DMS153 treated with DMSO at 0.1 percent for 48 hours (cell line): ENCODE data around the gene INPP4A.
A peak's percentile ranks its signal among the peaks of the same experiment; 100 is the strongest.

Source experiments
- DNase-seq: peaks from one replicate; lab custom pipeline; 2025; ENCODE audit not compliant: unreplicated experiment; lab: John Stamatoyannopoulos, UW

INPP4A gene

DNA sequence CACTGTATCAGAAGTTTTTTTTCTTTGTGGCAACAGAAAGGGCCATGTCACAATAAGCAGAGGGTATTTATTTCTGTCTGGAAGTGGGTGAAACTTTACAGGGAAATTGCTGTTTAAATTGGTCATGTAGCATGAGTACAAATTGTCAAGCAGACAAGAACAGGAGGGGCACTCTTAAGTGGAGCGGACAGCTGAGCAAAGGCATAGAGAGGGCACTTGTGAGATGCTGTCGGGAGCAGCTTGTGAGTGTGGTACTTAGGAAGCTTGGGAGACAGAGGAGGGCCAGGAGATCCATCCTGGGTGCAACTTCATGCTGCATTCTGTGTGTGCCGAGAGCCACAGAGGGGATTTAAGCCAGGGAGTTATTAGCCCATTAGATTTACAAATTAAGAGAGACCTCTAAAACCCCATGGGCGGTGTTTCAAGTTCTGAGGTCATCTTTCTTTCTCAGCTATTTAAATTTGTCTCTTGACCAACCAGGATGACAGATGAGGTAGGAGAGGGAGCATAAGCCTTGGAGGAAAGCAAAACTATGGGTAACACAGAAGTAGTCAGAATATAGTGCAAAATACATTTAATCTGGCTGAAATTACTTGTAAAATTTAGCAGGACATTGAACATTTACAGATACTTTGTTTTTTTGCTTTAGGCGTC lies 30.4 kb downstream of the INPP4A start:
- no peak for DNase-seq

DNA sequence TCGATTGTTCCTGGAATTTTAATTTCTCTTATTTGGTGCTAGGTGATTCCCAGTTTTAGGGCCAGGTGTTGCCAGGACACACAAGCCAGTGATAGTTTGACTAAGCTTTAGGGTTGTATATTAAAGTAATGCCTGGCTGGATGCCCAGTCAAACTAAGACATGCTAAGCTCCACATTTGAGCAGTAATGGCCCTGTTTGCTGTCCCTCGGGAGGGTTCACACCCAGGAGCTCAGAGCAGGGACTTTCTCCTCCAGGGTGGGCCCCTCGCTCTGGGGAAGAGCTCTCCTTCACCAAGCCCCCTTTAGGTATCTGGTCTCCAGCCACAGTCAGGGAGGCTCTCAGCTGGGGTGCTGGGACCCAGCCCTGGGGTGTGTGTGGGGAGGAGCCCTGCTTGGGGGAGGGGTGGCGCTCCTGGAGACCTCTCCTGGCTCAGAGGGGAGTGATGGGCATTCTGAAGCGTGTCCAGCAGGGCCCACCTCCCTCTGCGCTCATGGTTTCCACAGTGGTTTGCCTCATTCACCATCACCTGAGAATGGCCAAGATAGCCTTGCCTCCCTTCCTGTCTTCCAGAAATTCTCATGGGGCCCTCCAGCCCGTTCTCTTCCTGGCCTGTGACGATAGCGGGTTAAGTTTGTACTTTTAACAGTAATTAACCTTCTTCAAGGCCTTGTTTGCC lies 31.7 kb downstream of the INPP4A start:
- DNase-seq, result peak; percentile 63

GRCh38 chr2:98477036-98477435 lies 32.4 kb downstream of the INPP4A start:
- DNase-seq, result no peak

DNA sequence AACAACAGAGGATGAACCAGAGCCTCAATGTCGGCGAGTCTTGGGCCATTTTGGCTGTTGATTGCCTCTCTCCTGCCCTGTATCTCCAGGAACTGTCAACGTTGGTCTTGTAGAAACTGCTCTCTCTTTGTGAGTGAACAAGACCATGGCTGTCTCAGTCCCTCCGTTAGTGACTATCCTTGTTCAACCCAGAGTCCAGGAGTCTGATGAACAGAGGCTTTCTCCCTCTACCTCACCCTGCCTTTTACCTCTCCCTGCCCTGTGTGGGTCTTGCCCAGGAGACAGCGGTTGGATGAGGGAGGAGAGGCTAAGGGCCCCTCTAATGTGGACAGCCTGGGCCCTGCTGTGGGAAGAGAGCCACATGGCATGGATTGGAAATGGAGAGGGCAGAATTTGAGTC lies 32.8 kb downstream of the INPP4A start:
- no peak for DNase-seq

DNA sequence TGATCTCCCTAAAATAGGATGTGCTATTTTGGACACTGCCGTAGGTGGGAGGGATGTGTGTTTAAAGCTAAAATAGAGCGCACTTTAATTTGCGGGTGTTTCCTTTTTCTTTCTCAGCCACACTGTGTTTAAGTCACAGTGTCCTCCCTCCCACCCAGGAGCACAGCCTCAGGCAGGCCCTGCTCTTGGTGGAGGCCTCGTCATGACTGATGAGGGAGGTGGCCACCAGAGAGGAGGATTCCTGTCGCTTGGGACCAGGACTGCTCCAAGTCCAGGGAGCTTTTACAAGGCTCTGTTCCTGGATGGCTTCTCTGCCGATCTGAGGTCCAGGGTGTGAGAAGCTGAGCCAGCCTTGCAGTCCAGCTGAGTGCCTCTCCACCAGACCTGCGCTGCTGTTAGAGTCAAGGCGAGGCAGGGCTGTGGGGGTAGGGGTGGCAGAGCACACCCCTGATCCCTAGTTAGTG lies 33.5 kb downstream of the INPP4A start:
- DNase-seq, result no peak

GRCh38 chr2:98478907-98479306 lies 34.2 kb downstream of the INPP4A start:
- DNase-seq, result no peak

DNA sequence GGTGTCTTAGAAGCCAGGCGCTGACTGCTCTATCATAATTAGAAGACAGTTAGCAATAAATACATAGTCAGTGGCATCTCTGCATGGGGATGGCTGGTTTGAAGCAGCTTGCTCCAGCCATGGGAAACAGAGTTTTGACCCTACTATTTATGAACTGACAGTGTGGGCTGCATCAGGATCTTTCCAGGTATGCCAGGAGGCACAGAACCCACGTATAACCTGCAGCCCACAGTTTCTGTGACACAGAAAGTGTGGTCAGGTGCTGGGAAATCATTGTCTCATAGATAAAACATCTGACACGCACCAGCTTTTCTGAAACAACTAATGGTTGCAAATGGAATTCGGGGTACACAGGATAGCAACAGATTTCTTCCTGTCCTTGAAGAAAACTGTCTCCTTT lies 34.7 kb downstream of the INPP4A start:
- no peak for DNase-seq

GRCh38 chr2:98479959-98480524 lies 35.4 kb downstream of the INPP4A start:
- peak; percentile 61 for DNase-seq

DNA sequence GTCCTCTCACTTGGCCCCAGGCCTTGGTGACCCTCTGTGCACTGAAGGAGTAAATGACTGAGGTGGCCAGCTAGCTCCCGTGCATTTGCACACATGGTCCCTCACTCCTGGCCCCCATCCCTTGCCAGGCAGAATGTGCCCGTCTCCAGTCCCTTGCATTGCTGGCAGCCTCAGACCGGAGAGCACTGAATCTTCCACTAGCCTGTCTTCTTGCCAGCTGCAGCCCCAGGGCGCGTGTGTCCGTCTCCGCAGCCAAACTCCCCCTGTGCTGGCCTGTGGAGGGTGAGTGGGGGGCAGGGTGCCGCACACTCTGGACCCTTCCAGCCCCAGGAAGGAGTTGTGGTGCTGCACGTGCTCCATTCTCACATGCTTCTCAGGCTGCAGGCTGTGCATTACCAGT lies 35.9 kb downstream of the INPP4A start:
- no peak for DNase-seq

DNA sequence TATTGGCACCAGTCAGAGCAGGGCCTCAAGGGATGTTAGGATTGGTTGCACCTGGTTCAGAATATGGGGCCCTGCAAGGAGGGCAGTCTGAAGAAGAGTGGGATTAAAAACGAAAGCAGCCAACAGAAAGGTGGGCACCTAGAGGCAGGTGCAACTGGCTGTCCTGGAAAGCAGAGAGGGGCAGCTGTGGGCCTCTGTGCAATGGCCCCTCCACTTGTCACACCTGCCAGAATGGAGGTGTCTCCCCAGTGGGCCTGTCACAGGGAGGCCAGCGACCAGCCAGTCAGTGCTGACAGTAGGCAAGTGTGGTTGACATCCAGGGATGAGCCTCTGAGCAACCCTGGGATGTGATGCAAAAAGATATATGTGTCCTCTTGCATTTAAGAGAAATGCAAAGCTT lies 37.7 kb downstream of the INPP4A start:
- DNase-seq, result no peak

DNA sequence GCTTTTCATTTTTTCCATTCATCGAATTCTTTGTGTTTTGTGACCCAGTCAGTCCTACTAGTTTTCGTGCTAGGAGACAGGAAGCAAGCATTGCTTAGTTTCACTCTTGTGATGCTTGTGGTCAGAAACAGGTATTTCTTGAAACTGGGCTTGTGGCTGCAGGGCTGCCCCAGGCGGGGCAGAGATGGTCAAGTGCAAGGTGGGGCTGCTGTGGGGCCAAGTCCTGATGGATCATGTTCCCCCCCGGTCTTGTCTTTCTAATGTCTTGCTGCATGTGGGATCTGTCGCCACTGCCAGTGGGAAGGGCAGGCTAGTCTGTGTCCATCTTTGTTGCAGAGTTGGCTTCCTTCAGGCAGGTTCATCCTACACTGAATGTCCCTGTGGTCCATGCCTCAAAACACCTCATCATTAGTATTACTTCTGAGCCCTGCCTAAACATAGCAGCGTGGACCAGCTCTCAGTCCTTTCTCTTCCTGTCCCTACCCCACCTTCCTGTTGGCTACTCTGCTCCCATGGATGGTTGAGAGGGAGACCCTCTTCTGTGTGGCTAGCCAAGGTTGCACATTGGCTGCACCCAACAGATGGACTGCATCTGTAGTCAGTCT lies 38.7 kb downstream of the INPP4A start:
- DNase-seq, result no peak

DNA sequence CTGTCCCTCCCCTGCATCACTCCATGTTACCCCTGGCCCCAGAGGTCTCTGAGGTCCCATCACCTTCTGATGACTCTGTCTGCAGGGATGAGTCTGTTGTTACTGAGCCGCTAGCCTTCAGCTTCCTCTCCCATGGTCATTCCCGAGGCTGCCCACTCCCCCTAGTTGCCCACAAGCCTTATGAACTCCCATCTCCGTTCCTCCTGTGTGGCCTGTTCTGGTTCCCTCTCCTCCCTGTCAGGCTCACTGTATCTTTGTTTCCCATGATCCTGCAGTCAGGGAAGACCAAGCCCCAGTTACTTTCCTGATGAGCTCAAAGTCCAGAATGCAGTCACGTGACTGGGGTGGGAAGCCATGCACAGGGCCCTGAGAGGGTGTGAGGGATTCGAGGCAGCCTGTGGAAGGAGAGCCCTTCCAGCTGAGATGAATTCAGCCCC lies 39.5 kb downstream of the INPP4A start:
- DNase-seq, result no peak

GRCh38 chr2:98484652-98485452 lies 40.2 kb downstream of the INPP4A start:
- no peak for DNase-seq

DNA sequence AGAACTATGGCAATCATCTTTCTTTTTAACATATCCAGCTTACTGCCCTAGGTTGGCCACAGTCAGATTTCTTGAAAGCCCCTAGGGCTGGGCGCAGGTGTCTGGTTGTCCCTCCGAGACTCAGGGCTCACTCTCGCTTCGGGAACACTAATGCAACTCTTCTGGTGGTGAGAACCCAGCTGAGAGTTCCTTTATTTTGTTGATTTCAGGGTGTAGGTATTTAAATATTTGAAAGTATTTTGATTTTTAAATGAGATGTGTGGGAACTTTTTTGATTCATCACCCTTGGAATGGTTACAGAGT lies 40.7 kb downstream of the INPP4A start:
- DNase-seq, result no peak

- no peak for DNase-seq
Measured at GRCh38 chr2:98486374-98486981, 41.8 kb downstream of the INPP4A start.

DNA sequence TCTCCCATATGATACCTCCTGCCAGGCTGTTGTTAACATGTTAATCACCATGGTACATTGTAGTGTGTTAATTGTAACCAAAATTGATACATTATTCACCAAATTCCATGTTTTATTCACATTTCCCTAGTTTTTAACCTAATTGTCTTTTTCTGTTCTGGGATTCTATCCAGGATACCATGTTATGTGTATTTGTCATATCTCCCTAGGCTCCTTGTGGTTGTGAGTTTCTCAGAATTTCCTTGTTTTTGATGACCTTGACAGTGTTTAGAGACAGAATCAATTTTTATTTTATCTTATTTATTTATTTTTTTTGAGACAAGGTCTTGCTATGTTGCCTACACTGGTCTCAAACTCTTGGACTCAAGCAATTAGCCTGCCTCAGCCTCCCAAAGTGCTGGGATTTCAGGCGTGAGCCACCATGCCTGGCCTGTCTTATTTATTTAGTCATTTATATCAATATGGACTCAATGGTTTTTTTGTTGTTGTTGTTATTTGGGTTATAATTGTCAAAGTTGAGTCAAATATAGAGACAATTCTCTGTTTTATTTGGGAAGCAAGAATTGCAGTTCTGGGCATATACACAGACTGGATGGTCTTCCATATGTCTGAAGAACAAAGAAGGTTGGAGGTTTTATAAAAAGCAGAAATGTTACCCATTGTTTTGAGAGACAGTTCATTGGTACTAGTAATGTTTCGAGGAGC lies 42.6 kb downstream of the INPP4A start:
- no peak for DNase-seq

DNA sequence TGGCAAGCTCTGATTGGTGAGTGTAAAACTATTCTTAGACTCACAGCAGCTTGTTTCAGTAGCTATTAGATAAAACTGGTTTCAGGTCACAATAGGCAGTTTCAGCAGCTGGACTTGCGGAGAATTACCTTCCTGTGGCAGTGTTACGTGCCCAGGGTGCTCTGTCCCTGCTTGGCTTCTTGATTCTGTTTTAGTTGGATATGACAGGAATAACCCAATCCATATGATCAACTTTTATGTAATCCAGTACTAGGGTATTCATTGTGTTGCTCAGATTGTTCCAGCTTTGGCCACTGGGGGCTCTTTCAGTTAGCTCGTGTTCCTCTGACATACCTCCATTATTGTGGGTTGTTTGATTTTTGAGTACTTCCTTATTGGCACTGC lies 43.1 kb downstream of the INPP4A start:
- peak; percentile 22 for DNase-seq

- no peak for DNase-seq
Measured at GRCh38 chr2:98488252-98488651, 43.6 kb downstream of the INPP4A start.

- DNase-seq, result no peak
Measured at GRCh38 chr2:98489486-98489885, 44.8 kb downstream of the INPP4A start.
